Measurements from ENCODE around the gene STEAP3.

Gene STEAP3, protein sequence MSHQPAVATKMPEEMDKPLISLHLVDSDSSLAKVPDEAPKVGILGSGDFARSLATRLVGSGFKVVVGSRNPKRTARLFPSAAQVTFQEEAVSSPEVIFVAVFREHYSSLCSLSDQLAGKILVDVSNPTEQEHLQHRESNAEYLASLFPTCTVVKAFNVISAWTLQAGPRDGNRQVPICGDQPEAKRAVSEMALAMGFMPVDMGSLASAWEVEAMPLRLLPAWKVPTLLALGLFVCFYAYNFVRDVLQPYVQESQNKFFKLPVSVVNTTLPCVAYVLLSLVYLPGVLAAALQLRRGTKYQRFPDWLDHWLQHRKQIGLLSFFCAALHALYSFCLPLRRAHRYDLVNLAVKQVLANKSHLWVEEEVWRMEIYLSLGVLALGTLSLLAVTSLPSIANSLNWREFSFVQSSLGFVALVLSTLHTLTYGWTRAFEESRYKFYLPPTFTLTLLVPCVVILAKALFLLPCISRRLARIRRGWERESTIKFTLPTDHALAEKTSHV

DNA sequence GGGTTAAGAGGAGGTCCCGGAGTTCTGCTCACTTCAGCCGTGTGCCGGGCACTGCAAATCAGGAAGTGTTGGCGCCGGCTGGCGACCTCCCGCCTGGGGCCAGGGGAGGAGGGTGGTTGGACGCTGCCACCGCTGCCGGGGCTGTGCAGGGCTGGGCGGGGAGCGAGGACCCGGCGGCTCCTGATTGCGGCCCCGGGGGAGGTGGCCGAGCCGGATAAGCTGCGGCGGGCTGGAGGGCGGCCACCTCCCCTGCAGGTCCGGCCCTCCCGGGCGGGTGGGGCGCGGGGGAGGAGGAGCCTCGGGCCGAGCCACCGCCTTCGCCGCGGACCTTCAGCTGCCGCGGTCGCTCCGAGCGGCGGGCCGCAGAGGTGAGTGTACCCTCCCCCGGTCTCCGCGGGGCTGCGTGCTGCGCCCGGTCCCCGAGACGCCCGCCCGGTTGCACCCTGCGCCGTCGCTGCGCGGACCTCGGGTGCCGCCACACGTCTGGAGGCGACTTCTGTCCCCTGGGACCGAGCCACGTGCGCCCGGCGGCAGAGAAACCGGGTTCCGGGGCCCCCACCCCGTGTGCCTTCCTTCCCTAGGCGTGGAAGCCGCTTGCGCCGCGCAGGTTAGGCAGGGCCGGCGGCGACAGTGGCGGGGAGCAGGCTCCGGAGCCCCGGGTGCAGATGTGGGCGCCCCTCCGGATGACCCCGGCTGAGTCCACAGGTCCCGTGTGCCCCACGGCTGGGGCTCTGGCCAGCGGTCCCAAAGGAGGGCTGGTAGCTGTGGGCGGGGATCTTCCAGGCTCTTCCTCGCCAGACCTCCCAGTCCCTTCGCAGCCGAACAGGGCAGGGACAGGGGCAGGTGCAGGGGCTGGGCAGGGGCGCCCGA lies at the start of gene STEAP3:
TSS of gene STEAP3 (plus strand) at position 314 of the 870 bp plus-strand sequence. CDS start 7,179 bp downstream, outside the sequence.
- Mint-ChIP-seq H3K36me3 (no peaks in the 10 kb centered on the region), H3K4me1 (ENCODE audit: low read depth) (no peaks in the 10 kb centered on the region), H3K4me3 (peak within 1 kb of the TSS; percentile 35), H3K27me3 (peaks cover 13% of the 10 kb centered on the region), H3K27ac (no peak within 1 kb of the TSS), H3K9me3 (ENCODE audit: low read depth) (no peaks in the 10 kb centered on the region)

DNA sequence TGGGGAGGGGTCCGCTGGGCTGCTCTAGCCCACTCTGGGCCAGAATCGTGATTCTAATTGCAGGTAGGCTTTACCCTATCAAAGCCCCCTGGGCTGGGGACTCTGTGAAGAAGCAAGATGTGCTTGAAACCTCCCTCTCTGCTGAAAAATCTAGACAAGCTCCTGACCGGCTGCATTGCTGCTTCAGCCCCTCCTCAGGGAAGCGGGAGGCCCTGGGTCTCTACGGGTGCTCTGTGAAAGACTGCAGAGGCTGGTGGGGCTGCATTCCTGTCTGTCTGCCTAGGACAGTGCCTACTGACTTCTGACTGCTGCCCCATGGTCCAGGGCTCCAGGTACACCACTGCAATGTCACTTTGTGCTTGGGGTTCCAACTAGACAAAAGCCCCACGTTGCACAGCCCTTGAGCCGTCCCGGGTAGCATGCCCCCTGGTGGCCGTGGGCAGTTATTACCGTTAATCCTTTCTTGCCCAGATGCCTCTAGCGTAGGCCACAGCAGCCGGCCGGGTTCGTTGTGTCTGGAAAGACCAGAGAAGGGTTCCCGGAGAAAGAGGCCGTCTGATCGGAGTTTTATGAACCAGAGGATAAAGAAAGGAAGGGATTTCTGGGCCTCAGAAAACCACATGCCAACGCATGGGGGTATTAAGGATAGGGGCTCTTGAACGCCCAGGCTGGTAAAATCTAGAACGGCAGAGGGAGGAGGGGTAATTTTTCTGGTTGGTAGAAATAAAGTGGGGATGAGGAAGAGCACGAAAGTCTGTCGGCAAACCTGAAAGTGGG lies 49.2 kb upstream of the STEAP3 start:
- Mint-ChIP-seq H3K9me3 (ENCODE audit: low read depth) (no peaks in the 10 kb centered on the region), H3K36me3 (no peaks in the 10 kb centered on the region), H3K4me3 (no peak overlapping the region), H3K27me3 (no peaks in the 10 kb centered on the region), H3K27ac (no peak overlapping the region), H3K4me1 (ENCODE audit: low read depth) (no peaks in the 10 kb centered on the region)

DNA sequence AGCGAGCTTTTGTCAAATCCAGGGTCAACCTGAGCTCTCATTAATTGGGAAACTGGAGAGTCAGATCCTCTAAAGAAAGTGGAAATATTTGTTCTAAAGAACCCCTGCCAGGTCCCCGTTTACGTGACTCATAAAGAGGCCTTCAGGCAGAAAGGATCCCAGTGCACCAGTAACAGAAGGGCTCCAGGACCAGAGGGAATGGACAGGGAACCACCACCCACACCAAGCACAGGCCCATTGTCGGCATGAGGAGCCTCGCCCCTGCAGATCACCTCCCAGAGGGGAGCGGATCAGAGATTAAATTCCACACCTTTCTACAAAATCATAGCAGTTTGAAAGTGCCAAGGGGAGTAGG lies 48.7 kb upstream of the STEAP3 start:
- Mint-ChIP-seq H3K36me3 (no peaks in the 10 kb centered on the region), H3K27ac (no peak overlapping the region), H3K27me3 (no peaks in the 10 kb centered on the region), H3K4me1 (ENCODE audit: low read depth) (no peaks in the 10 kb centered on the region), H3K9me3 (ENCODE audit: low read depth) (no peaks in the 10 kb centered on the region), H3K4me3 (no peak overlapping the region)

DNA sequence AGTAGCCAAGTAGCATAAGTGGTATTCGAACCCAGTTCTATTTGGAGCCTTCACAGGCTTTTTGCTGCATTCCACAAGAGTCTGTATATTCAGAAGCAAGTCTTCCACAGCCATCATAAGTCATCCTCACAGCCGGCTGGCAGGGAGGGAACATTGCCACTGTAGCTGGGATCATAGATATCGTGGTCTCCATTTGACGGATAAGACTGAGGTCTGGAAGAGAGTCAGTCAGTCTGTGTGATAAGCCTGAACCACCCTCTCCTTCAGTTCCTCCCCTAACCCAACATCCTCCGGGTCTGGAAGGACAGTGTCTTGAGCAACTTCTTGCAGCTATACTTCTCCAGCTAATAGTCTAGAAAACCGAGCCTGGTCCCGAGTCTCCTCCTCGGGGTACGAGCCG lies 48.1 kb upstream of the STEAP3 start:
- no peaks in the 10 kb centered on the region for H3K27me3 Mint-ChIP-seq
- no peak overlapping the region for H3K4me3 Mint-ChIP-seq
- no peaks in the 10 kb centered on the region for H3K36me3 Mint-ChIP-seq
- no peak overlapping the region for H3K27ac Mint-ChIP-seq
- H3K4me1 Mint-ChIP-seq (ENCODE audit: low read depth) = no peaks in the 10 kb centered on the region
- H3K9me3 Mint-ChIP-seq (ENCODE audit: low read depth) = no peaks in the 10 kb centered on the region

DNA sequence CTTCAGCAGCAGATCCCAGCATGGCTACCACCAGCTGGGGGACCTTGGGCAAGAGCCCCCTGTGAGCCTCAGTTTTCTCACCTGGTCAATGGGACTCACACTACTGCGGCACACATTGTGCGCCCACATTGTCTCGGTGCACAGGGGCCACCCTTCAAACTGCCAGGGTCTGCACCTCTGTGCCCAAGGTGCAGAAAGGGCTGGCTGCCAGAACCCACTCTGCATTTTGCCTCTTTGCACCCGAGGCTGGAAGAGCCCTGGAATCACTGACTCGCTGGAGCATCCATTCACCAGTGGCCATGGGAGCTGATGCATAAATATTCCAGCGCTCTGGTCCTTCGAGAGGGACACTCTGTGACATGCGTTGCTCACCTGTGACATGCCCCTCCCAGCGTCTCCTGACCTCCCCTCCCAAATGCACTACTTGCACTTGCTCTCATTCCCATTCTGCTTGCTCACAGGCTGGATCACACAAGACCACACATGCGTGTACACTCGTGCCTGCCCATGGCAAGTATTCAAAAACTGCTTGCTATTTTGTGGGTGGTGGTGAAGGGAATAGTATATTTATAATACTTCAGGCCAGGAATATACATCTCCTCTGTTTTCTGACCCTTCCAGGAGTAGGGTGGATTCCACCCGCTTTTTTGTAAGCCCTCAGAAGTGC lies 46.3 kb upstream of the STEAP3 start:
- no peak overlapping the region for H3K27ac Mint-ChIP-seq
- H3K27me3 Mint-ChIP-seq = no peaks in the 10 kb centered on the region
- H3K4me1 Mint-ChIP-seq (ENCODE audit: low read depth) = no peaks in the 10 kb centered on the region
- no peak overlapping the region for H3K4me3 Mint-ChIP-seq
- H3K9me3 Mint-ChIP-seq (ENCODE audit: low read depth) = no peaks in the 10 kb centered on the region
- no peaks in the 10 kb centered on the region for H3K36me3 Mint-ChIP-seq

DNA sequence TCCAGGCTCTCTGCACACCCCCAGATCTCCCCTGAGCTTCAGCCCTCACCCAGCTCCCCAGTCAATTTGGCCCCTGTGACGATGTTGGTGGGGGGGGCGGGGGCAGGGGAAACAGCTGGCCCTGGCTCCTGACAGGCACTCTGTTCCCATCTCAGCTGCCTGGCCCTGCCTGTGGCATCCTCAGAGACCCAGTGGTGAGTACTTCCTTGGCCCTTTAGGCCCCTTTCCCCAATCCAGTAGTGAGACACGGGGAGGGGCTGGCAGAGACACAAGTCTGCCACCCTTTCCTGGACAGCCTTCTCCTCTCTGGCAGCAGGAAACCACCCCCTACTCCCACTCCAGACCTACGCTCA lies 45.8 kb upstream of the STEAP3 start:
- no peaks in the 10 kb centered on the region for H3K4me1 Mint-ChIP-seq (ENCODE audit: low read depth)
- H3K36me3 Mint-ChIP-seq = no peaks in the 10 kb centered on the region
- H3K9me3 Mint-ChIP-seq (ENCODE audit: low read depth) = no peaks in the 10 kb centered on the region
- no peak overlapping the region for H3K4me3 Mint-ChIP-seq
- H3K27me3 Mint-ChIP-seq = no peaks in the 10 kb centered on the region
- H3K27ac Mint-ChIP-seq = no peak overlapping the region

DNA sequence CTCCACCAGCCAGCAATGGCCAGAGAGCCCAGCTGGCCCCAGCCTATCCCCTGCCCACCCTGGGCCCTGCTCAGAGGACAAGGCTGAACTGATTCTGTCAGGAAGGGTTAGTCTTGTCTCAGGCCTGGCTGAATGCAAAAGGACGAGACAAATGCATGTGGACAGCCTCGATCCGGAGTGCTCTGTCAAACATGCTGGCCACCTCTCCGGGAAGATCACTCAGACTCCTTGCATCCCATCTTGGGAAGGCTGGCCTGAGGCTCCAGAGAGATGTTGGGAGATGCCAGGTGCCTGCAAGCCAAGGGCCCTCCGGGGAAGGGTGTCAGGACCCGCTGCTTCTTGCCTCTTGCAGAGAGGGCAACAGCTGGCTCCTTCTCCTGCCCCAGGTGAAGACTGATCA lies 44.9 kb upstream of the STEAP3 start:
- Mint-ChIP-seq H3K36me3 (no peaks in the 10 kb centered on the region), H3K4me1 (ENCODE audit: low read depth) (no peaks in the 10 kb centered on the region), H3K27me3 (no peaks in the 10 kb centered on the region), H3K4me3 (no peak overlapping the region), H3K9me3 (ENCODE audit: low read depth) (no peaks in the 10 kb centered on the region), H3K27ac (no peak overlapping the region)

DNA sequence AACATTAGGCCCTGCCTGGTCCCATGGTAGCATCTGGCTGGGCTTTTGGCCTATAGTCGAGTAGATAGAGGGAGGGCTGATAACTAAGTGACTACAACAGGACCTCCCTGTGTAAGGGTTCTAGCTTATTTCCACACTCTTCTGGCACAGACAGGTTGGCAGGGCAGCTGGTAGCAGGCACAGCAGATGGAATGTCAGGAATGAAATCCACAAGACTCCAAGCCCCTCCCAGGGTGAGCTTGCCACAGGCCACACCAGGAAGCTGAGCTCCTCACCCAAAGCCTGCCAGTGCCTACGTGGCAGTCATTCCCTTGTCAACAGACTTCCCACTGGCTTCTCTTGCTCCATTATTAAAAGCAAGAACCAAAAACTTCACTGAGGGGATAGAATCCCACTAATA lies 44.4 kb upstream of the STEAP3 start:
- Mint-ChIP-seq H3K4me1 (ENCODE audit: low read depth) (no peaks in the 10 kb centered on the region), H3K27me3 (no peaks in the 10 kb centered on the region), H3K4me3 (no peak overlapping the region), H3K9me3 (ENCODE audit: low read depth) (no peaks in the 10 kb centered on the region), H3K36me3 (no peaks in the 10 kb centered on the region), H3K27ac (no peak overlapping the region)

DNA sequence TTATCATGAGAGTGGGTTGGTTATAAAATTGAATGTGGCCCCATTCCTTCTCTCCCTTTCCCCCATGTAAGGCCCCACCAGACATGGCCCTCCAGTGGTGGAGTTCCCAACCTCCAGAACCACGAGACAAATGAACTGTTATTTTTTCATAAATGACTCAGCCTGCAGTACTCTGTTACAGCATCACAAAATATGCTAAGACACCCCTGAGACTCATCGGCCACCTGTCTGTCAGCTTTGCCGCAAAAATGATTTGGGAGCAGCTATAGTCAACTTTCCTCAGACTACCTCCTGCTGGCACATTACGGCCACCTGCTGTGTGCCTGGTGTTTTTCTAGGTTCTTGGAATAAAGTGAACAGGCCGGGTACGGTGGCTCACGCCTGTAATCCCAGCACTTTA lies 43.6 kb upstream of the STEAP3 start:
- no peak overlapping the region for H3K4me3 Mint-ChIP-seq
- no peaks in the 10 kb centered on the region for H3K36me3 Mint-ChIP-seq
- H3K27ac Mint-ChIP-seq = no peak overlapping the region
- no peaks in the 10 kb centered on the region for H3K4me1 Mint-ChIP-seq (ENCODE audit: low read depth)
- no peaks in the 10 kb centered on the region for H3K9me3 Mint-ChIP-seq (ENCODE audit: low read depth)
- H3K27me3 Mint-ChIP-seq = no peaks in the 10 kb centered on the region

DNA sequence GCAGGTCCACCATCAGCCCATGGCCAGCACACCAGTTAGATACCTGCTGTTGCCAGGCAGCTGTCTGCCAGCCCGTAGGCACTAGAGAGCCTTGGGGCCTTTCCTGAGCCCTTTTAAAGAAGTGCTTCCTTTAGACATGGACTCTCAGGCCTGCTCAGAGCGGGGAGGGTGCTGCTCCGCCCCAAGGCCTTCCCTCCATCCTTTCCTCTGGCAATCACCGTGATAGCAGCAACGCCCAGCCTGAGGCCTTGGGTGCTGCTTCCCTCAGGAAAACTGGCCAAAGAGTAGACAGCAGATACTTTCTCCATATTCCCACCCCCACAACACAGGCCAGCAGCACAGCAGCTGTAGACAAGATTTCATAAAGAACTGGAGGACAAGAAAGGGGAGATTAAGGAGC lies 42.7 kb upstream of the STEAP3 start:
- no peak overlapping the region for H3K4me3 Mint-ChIP-seq
- H3K27ac Mint-ChIP-seq = no peak overlapping the region
- no peaks in the 10 kb centered on the region for H3K4me1 Mint-ChIP-seq (ENCODE audit: low read depth)
- H3K9me3 Mint-ChIP-seq (ENCODE audit: low read depth) = no peaks in the 10 kb centered on the region
- H3K36me3 Mint-ChIP-seq = no peaks in the 10 kb centered on the region
- H3K27me3 Mint-ChIP-seq = no peaks in the 10 kb centered on the region

DNA sequence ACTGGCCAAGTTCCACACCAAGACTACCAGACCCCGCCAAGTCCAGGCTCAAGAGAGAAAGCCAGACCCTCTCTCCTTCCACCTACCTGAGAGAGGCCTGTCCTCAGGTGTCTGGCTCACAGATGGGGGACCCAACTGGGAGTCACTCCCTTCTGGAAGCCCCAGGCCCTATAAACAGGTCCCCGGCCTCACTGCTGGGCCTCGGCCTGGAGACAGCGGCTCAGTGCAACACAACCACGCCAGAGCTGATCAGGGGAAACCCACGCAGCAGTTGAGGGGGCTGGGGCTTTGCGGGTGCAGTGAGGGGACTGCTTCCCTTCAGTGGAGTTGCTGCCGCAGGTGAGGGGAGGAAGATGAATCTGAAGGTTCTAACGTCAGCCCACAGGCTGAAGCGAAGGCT lies 42.2 kb upstream of the STEAP3 start:
- Mint-ChIP-seq H3K9me3 (ENCODE audit: low read depth) (no peaks in the 10 kb centered on the region), H3K36me3 (no peaks in the 10 kb centered on the region), H3K4me1 (ENCODE audit: low read depth) (no peaks in the 10 kb centered on the region), H3K27me3 (no peaks in the 10 kb centered on the region), H3K27ac (no peak overlapping the region), H3K4me3 (no peak overlapping the region)

DNA sequence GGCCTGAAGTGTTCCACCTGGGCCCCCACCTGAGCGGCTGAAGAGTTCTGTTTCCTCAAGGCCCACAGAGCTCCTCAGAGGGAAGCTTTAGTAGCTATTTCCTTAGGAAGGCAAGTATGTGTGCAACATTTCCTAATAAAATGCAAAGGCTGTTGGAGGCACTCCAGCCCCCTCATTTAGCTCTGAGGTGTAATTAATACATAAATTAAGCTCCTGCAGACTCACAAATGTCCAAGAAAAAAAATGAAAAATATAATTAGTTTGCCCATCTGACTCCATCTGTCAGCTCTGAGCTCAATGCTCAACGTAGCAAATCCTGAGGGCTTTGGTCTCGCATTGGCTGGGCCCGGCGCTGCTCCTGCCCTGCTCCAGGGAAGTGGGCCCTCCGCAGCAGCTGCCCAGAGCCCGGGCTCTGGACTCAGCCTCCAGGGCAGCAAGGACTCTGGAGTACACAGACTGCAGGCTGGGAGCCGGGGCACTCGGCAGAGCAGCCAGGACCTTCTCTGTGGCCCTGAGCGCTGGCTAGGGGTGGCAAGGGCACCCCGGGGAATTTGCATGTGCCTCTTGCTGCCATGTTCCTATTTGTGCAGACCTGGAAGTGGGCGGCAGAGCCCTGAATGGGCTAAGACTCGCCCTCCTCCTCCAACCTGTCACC lies 41.7 kb upstream of the STEAP3 start:
- no peaks in the 10 kb centered on the region for H3K36me3 Mint-ChIP-seq
- no peak overlapping the region for H3K27ac Mint-ChIP-seq
- no peaks in the 10 kb centered on the region for H3K27me3 Mint-ChIP-seq
- H3K9me3 Mint-ChIP-seq (ENCODE audit: low read depth) = no peaks in the 10 kb centered on the region
- no peaks in the 10 kb centered on the region for H3K4me1 Mint-ChIP-seq (ENCODE audit: low read depth)
- no peak overlapping the region for H3K4me3 Mint-ChIP-seq

DNA sequence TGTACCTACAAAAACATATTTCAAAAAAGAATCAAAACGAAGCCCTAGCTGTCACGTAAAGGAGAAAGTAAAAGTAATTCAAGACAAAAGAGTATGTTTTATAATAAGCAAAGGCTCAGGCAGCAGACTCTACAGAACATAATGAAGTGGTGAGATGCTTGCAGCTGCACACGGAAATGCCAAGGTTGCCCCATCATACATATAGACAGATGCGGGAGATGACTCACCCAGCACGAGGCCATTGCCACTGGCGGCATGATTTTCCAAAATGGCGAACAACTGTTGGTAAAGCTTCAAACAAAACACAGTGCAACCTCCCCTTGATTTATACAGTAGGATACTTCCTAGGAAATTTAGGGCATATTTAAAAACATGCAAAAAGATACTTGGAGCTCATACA lies 39.1 kb upstream of the STEAP3 start:
- no peaks in the 10 kb centered on the region for H3K4me1 Mint-ChIP-seq (ENCODE audit: low read depth)
- no peak overlapping the region for H3K4me3 Mint-ChIP-seq
- no peaks in the 10 kb centered on the region for H3K27me3 Mint-ChIP-seq
- no peak overlapping the region for H3K27ac Mint-ChIP-seq
- no peaks in the 10 kb centered on the region for H3K9me3 Mint-ChIP-seq (ENCODE audit: low read depth)
- no peaks in the 10 kb centered on the region for H3K36me3 Mint-ChIP-seq
